ENCODE measurements around the gene TRIM43B.

- TF ChIP-seq CTCF (IDR thresholded peaks at IDR 0.05) (no peak), POLR2A (IDR thresholded peaks at IDR 0.05) (no peak)
These were observed 46.2 kb upstream of the TRIM43B start for GRCh38 chr2:95530734-95531133.
